ENCODE measurements around the gene MAPT.

Gene MAPT

GRCh38 chr17:45900723-45901415, 6.5 kb downstream of the MAPT start:
- no peak overlapping the region for H3K27ac ChIP-seq
- TF ChIP-seq CTCF (conservative IDR thresholded peaks at IDR 0.05) (no peak), ZFX (IDR thresholded peaks at IDR 0.05) (no peak)

- no peak overlapping the region for H3K27ac ChIP-seq
- TF ChIP-seq CTCF (conservative IDR thresholded peaks at IDR 0.05) (no peak), ZFX (IDR thresholded peaks at IDR 0.05) (no peak)
Measured at GRCh38 chr17:45902892-45903346, 8.6 kb downstream of the MAPT start.

GRCh38 chr17:45904866-45905265, 10.5 kb downstream of the MAPT start:
- TF ChIP-seq CTCF (conservative IDR thresholded peaks at IDR 0.05), result no peak
- TF ChIP-seq ZFX (IDR thresholded peaks at IDR 0.05), result no peak
- H3K27ac ChIP-seq, result no peak overlapping the region

GRCh38 chr17:45905814-45906213, 11.5 kb downstream of the MAPT start:
- no peak overlapping the region for H3K27ac ChIP-seq
- TF ChIP-seq CTCF (conservative IDR thresholded peaks at IDR 0.05), result no peak

- TF ChIP-seq CTCF (conservative IDR thresholded peaks at IDR 0.05), result no peak
- no peak for TF ChIP-seq ZFX (IDR thresholded peaks at IDR 0.05)
- H3K27ac ChIP-seq, result no peak overlapping the region
Measured at GRCh38 chr17:45906237-45906636, 11.9 kb downstream of the MAPT start.

- TF ChIP-seq CTCF (conservative IDR thresholded peaks at IDR 0.05), result no peak
- no peak for TF ChIP-seq ZFX (IDR thresholded peaks at IDR 0.05)
Measured at GRCh38 chr17:45906927-45907622, 12.7 kb downstream of the MAPT start.

GRCh38 chr17:45907750-45908395, 13.5 kb downstream of the MAPT start:
- H3K27ac ChIP-seq, result no peak overlapping the region
- no peak for TF ChIP-seq ZFX (IDR thresholded peaks at IDR 0.05)
- TF ChIP-seq CTCF (conservative IDR thresholded peaks at IDR 0.05), result no peak

More at GRCh38 chr17:45906927-45907622, 12.7 kb downstream of the MAPT start:
- no peak overlapping the region for H3K27ac ChIP-seq
